Measurements from ENCODE around the gene ZNF618.

The ZNF618 gene

GRCh38 chr9:114089206-114089840 lies 213.2 kb downstream of the ZNF618 start:
- in situ Hi-C loops (cut with MboI; ENCODE audit: low sequenced_read_pairs), result loop anchor here (25.0 kb wide), 1 partner anchor 198 kb away; no protein-coding TSS in a partner anchor

GRCh38 chr9:114090798-114091197 lies 214.7 kb downstream of the ZNF618 start:
- in situ Hi-C loops (cut with MboI; ENCODE audit: low sequenced_read_pairs), result loop anchor here (25.0 kb wide), 1 partner anchor 197 kb away; no protein-coding TSS in a partner anchor

- in situ Hi-C loops (cut with MboI; ENCODE audit: low sequenced_read_pairs), result loop anchor here (25.0 kb wide), 1 partner anchor 196 kb away; no protein-coding TSS in a partner anchor
Measured at GRCh38 chr9:114091711-114092110, 215.6 kb downstream of the ZNF618 start.

- in situ Hi-C loops (cut with MboI; ENCODE audit: low sequenced_read_pairs), result loop anchor here (25.0 kb wide), 1 partner anchor 195 kb away; no protein-coding TSS in a partner anchor
Measured at GRCh38 chr9:114092336-114092735, 216.2 kb downstream of the ZNF618 start.

- in situ Hi-C loops (cut with MboI; ENCODE audit: low sequenced_read_pairs), result loop anchor here (25.0 kb wide), 1 partner anchor 194 kb away; no protein-coding TSS in a partner anchor
Measured at GRCh38 chr9:114093031-114093471, 216.9 kb downstream of the ZNF618 start.

GRCh38 chr9:114093761-114094505 lies 217.8 kb downstream of the ZNF618 start:
- in situ Hi-C loops (cut with MboI; ENCODE audit: low sequenced_read_pairs), result loop anchor here (25.0 kb wide), 1 partner anchor 193 kb away; no protein-coding TSS in a partner anchor

GRCh38 chr9:114094971-114095370 lies 218.9 kb downstream of the ZNF618 start:
- in situ Hi-C loops (cut with MboI; ENCODE audit: low sequenced_read_pairs), result loop anchor here (25.0 kb wide), 1 partner anchor 192 kb away; no protein-coding TSS in a partner anchor

- in situ Hi-C loops (cut with MboI; ENCODE audit: low sequenced_read_pairs), result loop anchor here (25.0 kb wide), 1 partner anchor 191 kb away; no protein-coding TSS in a partner anchor
Measured at GRCh38 chr9:114096041-114096511, 220.0 kb downstream of the ZNF618 start.

- in situ Hi-C loops (cut with MboI; ENCODE audit: low sequenced_read_pairs), result loop anchor here (25.0 kb wide), 1 partner anchor 190 kb away; no protein-coding TSS in a partner anchor
Measured at GRCh38 chr9:114096866-114097612, 220.9 kb downstream of the ZNF618 start.

- in situ Hi-C loops (cut with MboI; ENCODE audit: low sequenced_read_pairs), result loop anchor here (25.0 kb wide), 1 partner anchor 190 kb away; no protein-coding TSS in a partner anchor
Measured at GRCh38 chr9:114097613-114098020, 221.5 kb downstream of the ZNF618 start.

GRCh38 chr9:114098021-114098935 lies 222.2 kb downstream of the ZNF618 start:
- in situ Hi-C loops (cut with MboI; ENCODE audit: low sequenced_read_pairs), result loop anchor here (25.0 kb wide), 1 partner anchor 189 kb away; no protein-coding TSS in a partner anchor

GRCh38 chr9:114098936-114099668 lies 223.0 kb downstream of the ZNF618 start, which contains the start of gene KIF12:
TSS of gene KIF12 (minus strand) at chr9:114099292. CDS start at chr9:114099276, 16 bp downstream.
- in situ Hi-C loops (cut with MboI; ENCODE audit: low sequenced_read_pairs), result loop anchor here (25.0 kb wide), 1 partner anchor 188 kb away; no protein-coding TSS in a partner anchor

GRCh38 chr9:114099669-114100270 lies 223.7 kb downstream of the ZNF618 start:
- in situ Hi-C loops (cut with MboI; ENCODE audit: low sequenced_read_pairs), result loop anchor here (25.0 kb wide), 1 partner anchor 188 kb away; no protein-coding TSS in a partner anchor

- in situ Hi-C loops (cut with MboI; ENCODE audit: low sequenced_read_pairs), result no loop called here
Measured at GRCh38 chr9:114100536-114100935, 224.4 kb downstream of the ZNF618 start.

GRCh38 chr9:114102484-114102883 lies 226.4 kb downstream of the ZNF618 start:
- in situ Hi-C loops (cut with MboI; ENCODE audit: low sequenced_read_pairs), result no loop called here

- in situ Hi-C loops (cut with MboI; ENCODE audit: low sequenced_read_pairs), result no loop called here
Measured at GRCh38 chr9:114105236-114105635, 229.1 kb downstream of the ZNF618 start.

All from hTERT RPE-1 (cell line).